Femur (tissue), 1 donor: ENCODE data around the gene TEX14.
A peak's percentile ranks its signal among the peaks of the same experiment; 100 is the strongest.
"Not testable (repeated sequence)": the region's sequence is repeated elsewhere in the genome, so short reads cannot be mapped to it uniquely, and the experiment has no call there.

Source experiments
- DNase-seq: peaks from one replicate; pipeline ENCODE4 v3.0.0-alpha.2; 2017

TEX14 gene

GRCh38 chr17:58555109-58555508 lies 136.7 kb downstream of the TEX14 start:
- DNase-seq: not testable (repeated sequence)

DNA sequence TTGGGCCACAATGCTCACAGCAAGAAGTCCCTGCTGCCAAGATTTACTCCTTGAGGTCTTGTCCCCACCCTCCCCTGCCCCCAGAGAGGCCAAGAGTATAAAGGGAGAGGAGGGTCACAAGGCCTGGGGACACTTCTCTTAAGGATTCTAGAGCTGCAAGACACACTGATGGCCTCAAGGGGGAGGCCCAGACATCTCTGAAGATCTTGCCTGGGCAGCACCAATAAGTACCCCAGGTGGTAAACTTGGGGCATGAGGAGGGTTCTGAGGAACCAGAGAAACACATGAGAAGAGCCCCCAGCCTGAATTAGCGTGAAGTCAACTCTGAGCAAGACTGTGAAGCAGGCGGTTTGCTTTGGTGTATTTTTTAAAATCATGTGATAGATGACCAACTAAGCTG lies 150.6 kb downstream of the TEX14 start:
- DNase-seq: no peak

- DNase-seq: no peak
Observed at GRCh38 chr17:58539698-58540097, 152.1 kb downstream of the TEX14 start.

DNA sequence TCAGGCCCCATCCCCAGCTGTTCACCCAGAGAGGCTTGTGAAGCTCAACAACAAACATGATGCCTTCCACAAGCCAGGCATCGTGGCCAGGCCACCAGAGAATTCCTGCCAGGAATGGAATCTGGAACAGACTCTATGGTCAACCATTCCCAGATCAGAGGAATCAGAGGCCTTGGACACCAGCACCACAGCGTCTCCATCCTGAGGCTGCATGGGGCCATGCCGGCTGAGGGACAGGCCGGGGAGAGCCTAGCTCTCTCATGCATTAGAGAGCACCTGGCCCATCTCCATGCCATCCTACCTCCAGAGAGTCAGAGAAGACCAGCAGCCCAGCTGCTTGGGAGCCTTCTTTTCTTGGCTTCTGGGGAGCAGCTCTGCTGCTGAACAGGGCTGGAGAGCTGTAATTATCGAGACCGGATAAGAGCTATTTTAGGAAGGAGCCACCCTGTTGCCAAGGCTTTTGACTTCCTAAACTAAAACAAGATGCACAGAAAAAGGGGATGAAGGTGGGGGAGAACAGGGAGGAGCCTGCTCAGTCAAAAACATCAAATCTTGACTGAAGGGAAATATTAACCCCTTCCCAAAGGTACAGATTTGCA lies 152.9 kb downstream of the TEX14 start:
- DNase-seq: peak; percentile 66

DNA sequence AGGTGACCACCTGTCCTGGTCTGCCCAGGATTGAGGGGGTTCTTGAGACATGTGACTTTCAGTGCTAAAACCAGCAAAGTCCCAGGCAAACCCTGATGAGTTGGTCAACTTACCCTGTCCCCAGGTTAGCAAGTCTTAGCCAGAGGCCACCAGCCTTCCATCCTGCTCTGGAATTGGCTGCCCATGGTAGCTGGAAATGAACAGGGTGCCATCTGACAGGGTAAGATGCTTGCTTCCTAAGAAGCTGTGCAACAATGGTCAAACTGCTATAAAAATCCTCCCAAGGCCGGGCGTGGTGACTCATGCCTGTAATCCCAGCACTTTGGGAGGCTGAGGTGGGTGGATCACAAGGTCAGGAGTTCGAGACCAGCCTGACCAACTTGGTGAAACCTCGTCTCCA lies 154.6 kb downstream of the TEX14 start:
- no peak for DNase-seq

DNA sequence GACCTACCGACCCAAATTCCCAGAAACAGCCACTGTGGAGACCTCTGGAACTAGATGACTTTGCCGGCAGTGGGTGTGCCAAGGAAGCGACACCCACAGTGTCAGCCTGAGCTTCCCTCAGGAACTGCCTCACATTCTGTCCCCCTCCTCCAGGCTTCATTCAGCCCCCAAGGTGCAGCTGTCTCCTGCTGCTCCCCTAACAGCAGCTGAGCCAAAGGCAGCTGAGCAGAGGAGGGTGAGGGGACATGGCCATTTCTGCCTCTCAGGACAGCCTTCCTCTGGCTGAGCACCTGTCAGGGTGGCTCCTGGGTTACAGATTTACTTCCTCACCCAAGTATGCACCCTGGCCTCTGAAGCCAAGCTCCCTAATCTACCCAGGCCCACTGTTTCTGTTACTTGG lies 155.3 kb downstream of the TEX14 start:
- peak; percentile 58 for DNase-seq

- DNase-seq: no peak
Observed at GRCh38 chr17:58535431-58535830, 156.4 kb downstream of the TEX14 start.

- no peak for DNase-seq
Observed at GRCh38 chr17:58534901-58535421, 156.9 kb downstream of the TEX14 start.

DNA sequence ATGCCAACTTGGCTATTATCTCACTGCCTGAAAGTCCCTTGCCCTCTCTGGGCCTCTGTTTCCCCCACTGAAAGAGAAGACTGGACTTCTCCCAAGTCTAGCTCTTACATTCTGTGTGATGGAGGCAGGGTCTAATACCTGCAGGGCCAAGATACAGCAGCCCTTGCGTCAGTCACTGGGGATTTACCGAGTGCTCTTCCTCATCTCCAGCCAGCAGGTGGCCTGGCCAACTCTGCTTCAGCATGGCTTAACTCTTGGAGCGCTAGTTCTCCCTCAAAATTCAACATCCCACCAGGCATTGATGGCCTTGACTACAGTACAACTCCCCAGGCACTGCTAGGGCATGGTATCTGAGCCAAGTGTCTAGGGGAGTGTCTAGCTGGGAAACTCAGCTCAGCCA lies 157.5 kb downstream of the TEX14 start:
- DNase-seq: no peak

- DNase-seq: no peak
Observed at GRCh38 chr17:58533616-58534188, 158.1 kb downstream of the TEX14 start.

DNA sequence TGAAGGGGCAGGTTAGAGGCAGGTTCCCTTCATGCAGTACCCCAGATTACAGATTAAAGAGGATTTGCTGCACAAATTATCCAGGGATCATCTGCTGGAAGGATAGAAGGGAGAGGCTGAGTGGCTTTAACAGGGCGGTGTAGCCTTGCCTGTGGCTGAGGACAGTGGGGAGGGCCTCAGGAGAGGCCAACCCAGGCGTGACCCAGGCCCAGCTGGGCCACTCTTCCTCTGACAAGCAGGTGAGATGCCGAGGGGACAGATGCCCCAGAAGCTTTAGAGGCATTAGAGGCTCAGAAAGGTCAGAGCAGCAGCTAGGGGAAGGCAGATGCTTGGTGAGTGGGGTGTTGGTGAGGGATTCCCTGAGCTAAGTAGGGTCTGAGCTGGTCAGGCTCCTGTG lies 159.3 kb downstream of the TEX14 start:
- no peak for DNase-seq

DNA sequence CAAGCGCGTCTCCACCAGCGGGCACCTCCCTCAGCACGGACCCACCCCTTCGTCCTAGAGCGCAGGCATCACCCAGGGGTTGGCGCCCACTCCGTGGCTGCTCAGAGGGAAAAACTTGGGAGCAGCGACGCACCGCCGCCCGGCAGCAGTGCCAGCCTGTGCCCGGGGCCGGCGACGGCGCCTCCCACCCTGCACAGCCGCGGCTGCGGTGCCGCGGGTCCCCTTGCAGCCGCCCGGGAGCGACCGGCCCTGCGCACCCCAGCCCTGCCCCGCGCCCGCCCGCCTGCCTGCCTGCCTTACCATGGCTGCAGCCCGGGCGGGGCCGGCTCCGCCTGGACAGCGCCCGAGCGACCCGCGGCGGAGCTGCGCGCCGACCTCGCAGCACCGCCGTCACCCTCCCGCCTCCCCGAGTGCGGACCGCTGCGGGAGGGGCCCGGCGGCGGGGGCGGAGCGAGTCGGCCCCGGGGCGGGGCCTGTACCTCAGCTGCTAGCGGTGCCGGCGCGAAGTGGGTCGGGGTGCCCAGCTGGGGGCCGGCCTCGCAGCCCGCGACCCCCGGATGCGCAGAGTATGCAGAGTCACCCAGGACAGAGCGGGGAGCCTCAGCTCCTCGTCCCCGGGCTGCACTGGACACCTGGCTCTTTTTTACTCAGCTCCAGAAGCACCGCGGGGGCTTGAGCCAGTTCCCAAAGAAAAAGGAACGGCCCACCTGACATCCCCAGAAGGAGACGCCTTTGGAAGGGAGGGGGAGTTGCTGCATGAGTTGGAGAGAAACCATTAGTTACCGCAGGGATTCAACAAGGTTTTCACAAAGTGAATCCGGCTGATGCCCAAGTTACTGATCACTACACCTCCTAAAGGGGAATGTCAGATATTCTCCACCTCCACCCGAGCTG lies 159.9 kb downstream of the TEX14 start:
- peak; percentile 67 for DNase-seq

- no peak for DNase-seq
Observed at GRCh38 chr17:58531122-58531521, 160.7 kb downstream of the TEX14 start.

GRCh38 chr17:58530655-58531054 lies 161.2 kb downstream of the TEX14 start:
- DNase-seq: no peak

GRCh38 chr17:58529275-58529674 lies 162.6 kb downstream of the TEX14 start:
- no peak for DNase-seq

- no peak for DNase-seq
Observed at GRCh38 chr17:58528443-58528842, 163.4 kb downstream of the TEX14 start.

DNA sequence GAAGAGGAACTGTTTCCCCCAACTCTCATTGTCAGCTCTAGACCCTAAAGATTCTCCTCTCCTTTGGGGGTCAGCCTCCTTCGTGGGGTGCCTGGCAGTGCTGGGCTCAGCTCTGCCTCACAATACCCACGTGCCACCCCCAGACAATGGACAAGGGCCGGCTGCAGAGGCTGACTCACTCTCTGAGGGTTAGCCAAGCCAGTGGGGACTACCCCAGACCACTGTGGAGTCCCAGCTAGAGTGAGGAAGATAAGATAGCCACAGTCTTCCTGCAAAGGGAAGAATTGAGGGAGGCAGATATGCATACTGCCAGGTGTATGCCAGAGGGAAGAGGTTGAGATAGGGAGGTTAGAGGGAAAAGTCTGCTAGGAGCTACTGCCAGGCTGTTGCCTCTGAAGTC lies 163.9 kb downstream of the TEX14 start:
- no peak for DNase-seq

- DNase-seq: no peak
Observed at GRCh38 chr17:58527306-58527705, 164.5 kb downstream of the TEX14 start.

DNA sequence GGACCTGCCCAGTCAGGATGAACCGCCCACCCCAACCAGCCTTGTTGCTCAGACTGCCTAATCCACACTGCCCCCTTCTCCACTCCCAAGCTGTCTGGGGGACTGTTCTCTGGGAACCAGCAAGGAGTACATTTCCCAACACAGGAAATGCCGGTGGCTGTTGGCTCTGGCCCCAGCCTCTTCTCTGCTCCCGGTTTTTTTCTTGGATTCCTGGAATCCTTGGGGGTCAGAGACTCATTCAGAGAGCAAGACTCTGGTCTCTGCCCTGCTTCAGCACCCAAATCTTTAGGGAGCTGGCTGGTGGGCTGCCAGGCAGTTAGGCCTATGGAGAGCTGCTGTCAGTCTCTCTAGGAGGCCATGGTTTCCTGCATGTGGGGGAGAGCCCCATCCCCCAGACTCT lies 166.6 kb downstream of the TEX14 start:
- DNase-seq: peak; percentile 80

- DNase-seq: no peak
Observed at GRCh38 chr17:58521680-58522079, 170.2 kb downstream of the TEX14 start.

DNA sequence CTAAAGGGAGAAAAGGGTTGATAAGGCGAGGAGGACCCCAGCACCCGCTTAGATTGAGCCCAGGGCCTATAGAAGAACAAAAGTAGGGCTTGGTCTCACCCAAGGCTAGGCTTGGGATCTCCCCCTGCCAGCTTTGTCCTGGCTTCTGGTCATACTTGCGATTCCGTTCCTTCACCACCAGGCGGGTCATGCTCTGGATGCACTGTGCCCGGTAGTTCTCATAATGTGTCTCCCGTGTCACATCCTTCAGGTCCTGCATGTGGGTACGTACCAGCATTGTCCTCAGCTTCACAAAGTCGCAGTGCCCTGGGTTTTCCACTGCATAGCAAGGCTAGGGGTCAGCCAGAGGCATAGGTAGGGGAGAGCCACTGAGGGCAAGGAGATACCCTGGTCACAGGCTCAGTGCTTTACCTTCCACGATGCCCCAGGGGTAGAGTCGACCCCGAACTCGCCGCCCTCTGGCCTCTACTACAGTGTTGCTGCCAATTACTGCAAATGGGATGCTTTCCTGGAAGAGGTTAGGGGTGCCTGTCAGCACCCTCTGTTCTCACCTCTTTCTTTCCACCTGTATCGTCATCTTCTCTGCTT lies 170.9 kb downstream of the TEX14 start:
- no peak for DNase-seq

GRCh38 chr17:58517928-58518609 lies 173.8 kb downstream of the TEX14 start:
- peak; percentile 100 for DNase-seq

DNA sequence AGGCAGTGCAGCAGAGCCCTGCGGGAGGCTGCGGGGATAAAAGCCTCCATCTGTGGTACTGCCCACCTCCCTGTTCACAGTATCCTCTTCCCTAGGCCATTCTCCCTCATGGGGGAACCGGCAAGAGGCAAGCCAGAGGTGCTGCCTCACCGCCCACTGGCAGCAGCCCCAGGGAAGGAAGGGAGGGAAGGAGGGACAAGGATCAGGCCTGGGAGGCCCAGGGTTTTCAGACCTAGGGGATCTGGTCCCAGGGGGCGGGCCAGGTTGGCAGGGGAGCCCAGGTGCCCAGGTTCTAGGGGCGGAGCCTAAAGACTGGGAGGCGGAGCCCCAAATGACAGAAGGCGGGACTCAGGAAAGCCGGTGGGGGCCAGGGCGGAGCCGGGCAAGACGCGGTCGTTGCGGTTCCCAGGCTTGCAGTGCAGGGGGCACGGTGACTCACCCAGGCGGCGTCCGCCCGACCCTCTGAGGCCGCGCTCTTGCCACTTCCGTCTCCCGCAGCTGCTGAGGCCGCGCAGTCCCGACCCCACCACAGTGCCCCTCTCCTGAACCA lies 174.4 kb downstream of the TEX14 start:
- no peak for DNase-seq
